Esophagus squamous epithelium (tissue), 4 donors: Measurements from ENCODE around the gene COL15A1.

ENCODE experiments used
- POLR2A ChIP-seq, 4 donors: fragments of 450-650 bp; IDR thresholded peaks; one replicate each; pipeline ENCODE4 v1.6.1; 2017; ENCODE audit warnings: antibody characterized with exemption in 4 of 4, mild to moderate bottlenecking in 4 of 4, moderate library complexity in 3 of 4
- TF ChIP-seq, protein P1 (sequence below), 6 experiments: fragments of 450-650 bp in 4 of 6; fragments of 200-600 bp in 2 of 6; sonication (generic) in 2 of 6; IDR thresholded peaks; one replicate each; pipeline ENCODE4 v1.5.1; 2016 to 2019; ENCODE audit warnings: antibody characterized with exemption in 6 of 6, mild to moderate bottlenecking in 4 of 6, moderate library complexity in 4 of 6

DNA sequence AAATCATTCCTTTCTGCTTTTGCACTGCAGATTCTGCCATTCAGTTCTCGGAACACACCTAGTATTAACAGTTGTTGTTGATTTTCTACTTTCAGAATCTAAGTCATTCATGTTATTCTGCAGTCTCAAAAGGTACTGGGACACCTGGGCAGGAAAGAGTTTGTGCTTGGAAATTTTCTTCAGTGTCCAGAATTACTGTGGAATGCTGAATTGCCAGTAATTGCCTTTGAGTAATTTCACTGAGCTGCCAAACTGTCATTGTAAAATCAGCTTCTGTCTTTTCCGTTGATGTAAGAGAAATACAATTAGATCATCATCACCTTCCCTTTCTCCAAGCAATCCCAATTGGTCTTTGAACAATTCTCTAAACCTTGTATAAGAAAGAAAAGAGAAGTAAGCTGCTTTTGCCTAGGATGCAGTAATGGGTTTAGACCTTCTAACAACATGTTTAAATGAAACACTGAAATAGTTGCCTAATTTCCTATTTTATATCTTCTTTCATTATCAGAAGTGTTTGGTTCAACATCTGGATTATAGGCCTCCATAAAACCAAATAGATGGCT lies 85.5 kb downstream of the COL15A1 start:
- no peak for TF ChIP-seq POLR2A (IDR thresholded peaks at IDR 0.05)
- TF ChIP-seq, protein P1, sequence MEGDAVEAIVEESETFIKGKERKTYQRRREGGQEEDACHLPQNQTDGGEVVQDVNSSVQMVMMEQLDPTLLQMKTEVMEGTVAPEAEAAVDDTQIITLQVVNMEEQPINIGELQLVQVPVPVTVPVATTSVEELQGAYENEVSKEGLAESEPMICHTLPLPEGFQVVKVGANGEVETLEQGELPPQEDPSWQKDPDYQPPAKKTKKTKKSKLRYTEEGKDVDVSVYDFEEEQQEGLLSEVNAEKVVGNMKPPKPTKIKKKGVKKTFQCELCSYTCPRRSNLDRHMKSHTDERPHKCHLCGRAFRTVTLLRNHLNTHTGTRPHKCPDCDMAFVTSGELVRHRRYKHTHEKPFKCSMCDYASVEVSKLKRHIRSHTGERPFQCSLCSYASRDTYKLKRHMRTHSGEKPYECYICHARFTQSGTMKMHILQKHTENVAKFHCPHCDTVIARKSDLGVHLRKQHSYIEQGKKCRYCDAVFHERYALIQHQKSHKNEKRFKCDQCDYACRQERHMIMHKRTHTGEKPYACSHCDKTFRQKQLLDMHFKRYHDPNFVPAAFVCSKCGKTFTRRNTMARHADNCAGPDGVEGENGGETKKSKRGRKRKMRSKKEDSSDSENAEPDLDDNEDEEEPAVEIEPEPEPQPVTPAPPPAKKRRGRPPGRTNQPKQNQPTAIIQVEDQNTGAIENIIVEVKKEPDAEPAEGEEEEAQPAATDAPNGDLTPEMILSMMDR (IDR thresholded peaks at IDR 0.05), result no peak
